PC-3 (cell line): ENCODE results near the gene BFSP2.

Experiments
- EZH2 ChIP-seq: fragments of 300-600 bp; sonication (generic); IDR thresholded peaks from one replicate; pipeline ENCODE4 v1.6.1; 2017; ENCODE audit warnings: antibody characterized with exemption, mild to moderate bottlenecking, low read length; ENCODE audit not compliant: unreplicated experiment
- EZH2phosphoT487 ChIP-seq: fragments of 300-600 bp; sonication (generic); IDR thresholded peaks from 2 replicates; pipeline ENCODE4 v1.6.1; 2018; ENCODE audit warnings: mild to moderate bottlenecking, antibody characterized with exemption, low read length, borderline replicate concordance
- TF ChIP-seq, protein P1 (sequence below): fragments of 300-600 bp; sonication (generic); conservative IDR thresholded peaks from 2 replicates; pipeline ENCODE4 v1.5.1; 2017; ENCODE audit warnings: antibody characterized with exemption, low read depth, mild to moderate bottlenecking, low read length

DNA sequence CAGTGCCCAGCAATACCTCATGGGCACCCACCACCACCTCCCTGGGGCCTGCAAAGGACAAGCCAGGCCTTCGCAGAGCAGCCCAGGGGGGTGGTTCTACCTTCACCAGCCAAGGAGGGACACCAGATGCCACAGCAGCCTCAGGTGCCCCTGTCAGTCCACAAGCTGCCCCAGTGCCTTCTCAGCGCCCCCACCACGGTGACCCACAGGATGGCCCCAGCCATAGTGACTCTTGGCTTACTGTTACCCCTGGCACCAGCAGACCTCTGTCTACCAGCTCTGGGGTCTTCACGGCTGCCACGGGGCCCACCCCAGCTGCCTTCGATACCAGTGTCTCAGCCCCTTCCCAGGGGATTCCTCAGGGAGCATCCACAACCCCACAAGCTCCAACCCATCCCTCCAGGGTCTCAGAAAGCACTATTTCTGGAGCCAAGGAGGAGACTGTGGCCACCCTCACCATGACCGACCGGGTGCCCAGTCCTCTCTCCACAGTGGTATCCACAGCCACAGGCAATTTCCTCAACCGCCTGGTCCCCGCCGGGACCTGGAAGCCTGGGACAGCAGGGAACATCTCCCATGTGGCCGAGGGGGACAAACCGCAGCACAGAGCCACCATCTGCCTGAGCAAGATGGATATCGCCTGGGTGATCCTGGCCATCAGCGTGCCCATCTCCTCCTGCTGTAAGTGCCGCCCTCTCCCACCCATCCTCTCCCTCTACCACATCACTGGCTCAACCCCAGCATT lies 19.2 kb upstream of the BFSP2 start:
- TF ChIP-seq EZH2 = no peak
- TF ChIP-seq, protein P1, sequence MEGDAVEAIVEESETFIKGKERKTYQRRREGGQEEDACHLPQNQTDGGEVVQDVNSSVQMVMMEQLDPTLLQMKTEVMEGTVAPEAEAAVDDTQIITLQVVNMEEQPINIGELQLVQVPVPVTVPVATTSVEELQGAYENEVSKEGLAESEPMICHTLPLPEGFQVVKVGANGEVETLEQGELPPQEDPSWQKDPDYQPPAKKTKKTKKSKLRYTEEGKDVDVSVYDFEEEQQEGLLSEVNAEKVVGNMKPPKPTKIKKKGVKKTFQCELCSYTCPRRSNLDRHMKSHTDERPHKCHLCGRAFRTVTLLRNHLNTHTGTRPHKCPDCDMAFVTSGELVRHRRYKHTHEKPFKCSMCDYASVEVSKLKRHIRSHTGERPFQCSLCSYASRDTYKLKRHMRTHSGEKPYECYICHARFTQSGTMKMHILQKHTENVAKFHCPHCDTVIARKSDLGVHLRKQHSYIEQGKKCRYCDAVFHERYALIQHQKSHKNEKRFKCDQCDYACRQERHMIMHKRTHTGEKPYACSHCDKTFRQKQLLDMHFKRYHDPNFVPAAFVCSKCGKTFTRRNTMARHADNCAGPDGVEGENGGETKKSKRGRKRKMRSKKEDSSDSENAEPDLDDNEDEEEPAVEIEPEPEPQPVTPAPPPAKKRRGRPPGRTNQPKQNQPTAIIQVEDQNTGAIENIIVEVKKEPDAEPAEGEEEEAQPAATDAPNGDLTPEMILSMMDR = no peak
- TF ChIP-seq EZH2phosphoT487 = no peak
